Neural cell (in vitro differentiated cells): ENCODE measurements around the gene CHORDC1. TPM values are rescaled to one million over a fixed set of nuclear protein-coding genes. Genes with fewer than 3 reads are reported as not detected.

Experiments used
- H2AFZ ChIP-seq: fragments of 200-600, 300-800 bp; sonication (generic), shearing (Covaris generic); 2 replicates; pipeline ENCODE4 v1.6.0; 2014; ENCODE audit warnings: low read depth, mild to moderate bottlenecking, antibody characterized with exemption, low read length, moderate library complexity
- H3F3A ChIP-seq: fragments of 200-600 bp; shearing (Covaris generic); 2 replicates; pipeline ENCODE4 v1.6.1; 2016; ENCODE audit warnings: mild to moderate bottlenecking, moderate library complexity, mixed read lengths, antibody characterized with exemption, low read length; ENCODE audit not compliant: insufficient read depth, poor library complexity, severe bottlenecking
- H3K27ac ChIP-seq: fragments of 200-600, 300-800 bp; sonication (generic), shearing (Covaris generic); 2 replicates; pipeline ENCODE4 v1.5.1; 2014; ENCODE audit warnings: mild to moderate bottlenecking, low read length, moderate library complexity
- H3K27me3 ChIP-seq: fragments of 300-800, 200-600 bp; sonication (generic), shearing (Covaris generic); 2 replicates; pipeline ENCODE4 v1.6.0; 2014; ENCODE audit warnings: mild to moderate bottlenecking, low read depth, low read length, moderate library complexity; ENCODE audit not compliant: insufficient read depth
- H3K36me3 ChIP-seq: fragments of 300-800, 200-600 bp; sonication (generic), shearing (Covaris generic); 2 replicates; pipeline ENCODE4 v1.5.1; 2014; ENCODE audit warnings: mild to moderate bottlenecking, antibody characterized with exemption, low read length, moderate library complexity; ENCODE audit not compliant: insufficient read depth
- H3K4me2 ChIP-seq: fragments of 300-800, 200-600 bp; sonication (generic), shearing (Covaris generic); 2 replicates; pipeline ENCODE4 v1.6.0; 2014; ENCODE audit warnings: mild to moderate bottlenecking, low read length
- H3K4me3 ChIP-seq: fragments of 300-800, 200-600 bp; sonication (generic), shearing (Covaris generic); 2 replicates; pipeline ENCODE4 v1.5.1; 2014; ENCODE audit warnings: mild to moderate bottlenecking, low read length, moderate library complexity
- H3K79me2 ChIP-seq: fragments of 200-600 bp; shearing (Covaris generic); replicated peaks from 2 replicates; pipeline ENCODE4 v1.6.0; 2014; ENCODE audit warnings: mild to moderate bottlenecking, low read length, moderate library complexity; ENCODE audit not compliant: insufficient read depth
- H3K9ac ChIP-seq: fragments of 300-800, 200-600 bp; sonication (generic), shearing (Covaris generic); 2 replicates; pipeline ENCODE4 v1.6.1; 2016; ENCODE audit warnings: mild to moderate bottlenecking, low read length, mixed read lengths
- H3K9me2 ChIP-seq: fragments of 200-600 bp; shearing (Covaris generic); 2 replicates; pipeline ENCODE4 v1.6.1; 2016; ENCODE audit warnings: mild to moderate bottlenecking, low read length, mixed read lengths; ENCODE audit not compliant: insufficient read depth
- H3K9me3 ChIP-seq: fragments of 200-600, 300-800 bp; sonication (generic), shearing (Covaris generic); 2 replicates; pipeline ENCODE4 v1.6.1; 2016; ENCODE audit warnings: mild to moderate bottlenecking, mixed run types, low read length, moderate library complexity, mixed read lengths
- H4K20me1 ChIP-seq: fragments of 200-600 bp; shearing (Covaris generic); 2 replicates; pipeline ENCODE4 v1.6.1; 2016; ENCODE audit warnings: mild to moderate bottlenecking, mixed run types; ENCODE audit not compliant: insufficient read depth
- EP300 ChIP-seq: fragments of 450-650 bp; conservative IDR thresholded peaks from 2 replicates; pipeline ENCODE4 v1.6.1; 2014; ENCODE audit warnings: antibody characterized with exemption, mild to moderate bottlenecking, moderate library complexity; ENCODE audit not compliant: poor library complexity, severe bottlenecking
- EZH2 ChIP-seq: fragments of 200-600, 300-800 bp; shearing (Covaris generic), sonication (generic); IDR thresholded peaks from 2 replicates; pipeline ENCODE4 v1.6.1; 2014; ENCODE audit warnings: antibody characterized with exemption, low read length, borderline replicate concordance, mild to moderate bottlenecking; ENCODE audit not compliant: insufficient read depth, poor library complexity, severe bottlenecking
- MXI1 ChIP-seq: fragments of 450-650 bp; conservative IDR thresholded peaks from 2 replicates; pipeline ENCODE4 v1.6.1; 2014; ENCODE audit warnings: antibody characterized with exemption, mild to moderate bottlenecking; ENCODE audit not compliant: poor library complexity, severe bottlenecking
- POLR2AphosphoS5 ChIP-seq: IDR thresholded peaks from 2 replicates; pipeline ENCODE4 v1.6.1; 2012
- RAD21 ChIP-seq: fragments of 450-650 bp; conservative IDR thresholded peaks from 2 replicates; pipeline ENCODE4 v1.6.1; 2014; ENCODE audit warnings: antibody characterized with exemption, mild to moderate bottlenecking, moderate library complexity
- REST ChIP-seq: IDR thresholded peaks from 2 replicates; pipeline ENCODE4 v1.6.1; 2012; ENCODE audit warnings: borderline replicate concordance
- SMC3 ChIP-seq: fragments of 450-650 bp; conservative IDR thresholded peaks from 2 replicates; pipeline ENCODE4 v1.6.1; 2014; ENCODE audit warnings: antibody characterized with exemption, mild to moderate bottlenecking, moderate library complexity; ENCODE audit not compliant: poor library complexity
- TAF1 ChIP-seq: IDR thresholded peaks from 2 replicates; pipeline ENCODE4 v1.6.1; 2012; ENCODE audit warnings: low read depth
- polyA plus RNA-seq: library from polyadenylated mRNA; depleted of rRNA; stranded (reverse); fragments of >200 nt; gene quantifications from 2 replicates; pipeline ENCODE4 v1.2.3, GENCODE V29; 2014
- TF ChIP-seq, protein P1 (sequence below): fragments of 450-650 bp; IDR thresholded peaks from 2 replicates; pipeline ENCODE4 v1.5.1; 2014; ENCODE audit warnings: antibody characterized with exemption, mild to moderate bottlenecking, moderate library complexity; ENCODE audit not compliant: poor library complexity, severe bottlenecking

The CHORDC1 gene
- polyA plus RNA-seq, 1 donor from 2014 or later = 63.9 TPM

DNA sequence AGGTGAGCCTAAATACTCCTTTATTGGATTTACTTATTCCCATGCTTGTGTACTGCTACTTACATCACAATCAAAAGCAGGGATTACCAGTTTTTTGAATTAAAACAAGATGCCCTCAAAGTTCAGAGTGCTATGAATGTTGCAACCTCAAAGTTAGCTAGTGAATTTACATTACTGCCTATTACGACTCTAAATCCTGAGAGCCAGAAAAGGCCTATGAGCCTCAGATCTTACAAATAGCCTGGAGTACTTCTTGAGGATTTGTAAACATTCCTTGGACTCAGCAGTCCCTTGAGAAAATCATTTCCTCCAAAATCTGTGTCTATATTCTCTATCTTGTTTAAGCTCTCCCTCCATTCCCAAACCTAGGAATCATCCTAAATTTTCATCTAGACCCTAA is 25.5 kb downstream of the CHORDC1 start:
- H3K27ac ChIP-seq = no peak overlapping the region
- H3K27me3 ChIP-seq = no peaks in the 10 kb centered on the region
- H3K36me3 ChIP-seq = no peaks in the 10 kb centered on the region
- no peak for TF ChIP-seq EZH2
- no peak for TF ChIP-seq EP300
- no peak for TF ChIP-seq TAF1
- TF ChIP-seq MXI1 = no peak
- TF ChIP-seq REST = no peak
- TF ChIP-seq, protein P1, sequence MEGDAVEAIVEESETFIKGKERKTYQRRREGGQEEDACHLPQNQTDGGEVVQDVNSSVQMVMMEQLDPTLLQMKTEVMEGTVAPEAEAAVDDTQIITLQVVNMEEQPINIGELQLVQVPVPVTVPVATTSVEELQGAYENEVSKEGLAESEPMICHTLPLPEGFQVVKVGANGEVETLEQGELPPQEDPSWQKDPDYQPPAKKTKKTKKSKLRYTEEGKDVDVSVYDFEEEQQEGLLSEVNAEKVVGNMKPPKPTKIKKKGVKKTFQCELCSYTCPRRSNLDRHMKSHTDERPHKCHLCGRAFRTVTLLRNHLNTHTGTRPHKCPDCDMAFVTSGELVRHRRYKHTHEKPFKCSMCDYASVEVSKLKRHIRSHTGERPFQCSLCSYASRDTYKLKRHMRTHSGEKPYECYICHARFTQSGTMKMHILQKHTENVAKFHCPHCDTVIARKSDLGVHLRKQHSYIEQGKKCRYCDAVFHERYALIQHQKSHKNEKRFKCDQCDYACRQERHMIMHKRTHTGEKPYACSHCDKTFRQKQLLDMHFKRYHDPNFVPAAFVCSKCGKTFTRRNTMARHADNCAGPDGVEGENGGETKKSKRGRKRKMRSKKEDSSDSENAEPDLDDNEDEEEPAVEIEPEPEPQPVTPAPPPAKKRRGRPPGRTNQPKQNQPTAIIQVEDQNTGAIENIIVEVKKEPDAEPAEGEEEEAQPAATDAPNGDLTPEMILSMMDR = no peak
- TF ChIP-seq SMC3 = no peak
- no peak for TF ChIP-seq RAD21
- TF ChIP-seq POLR2AphosphoS5 = no peak
- H4K20me1 ChIP-seq = no peaks in the 10 kb centered on the region
- H3K9me3 ChIP-seq = no peaks in the 10 kb centered on the region
- no peak overlapping the region for H3K4me3 ChIP-seq
- no peaks in the 10 kb centered on the region for H3F3A ChIP-seq
- H3K9me2 ChIP-seq = no peaks in the 10 kb centered on the region
- H2AFZ ChIP-seq = no peak overlapping the region
- no peak overlapping the region for H3K4me2 ChIP-seq
- H3K79me2 ChIP-seq = no peaks in the 10 kb centered on the region
- no peak overlapping the region for H3K9ac ChIP-seq

GRCh38 chr11:90192869-90193582 is 29.8 kb downstream of the CHORDC1 start:
- Histone ChIP-seq H3K27ac (no peak overlapping the region), H3K9me3 (no peaks in the 10 kb centered on the region), H3K9ac (no peak overlapping the region), H3K36me3 (no peaks in the 10 kb centered on the region), H3K4me3 (no peak overlapping the region), H4K20me1 (no peaks in the 10 kb centered on the region), H3K27me3 (no peaks in the 10 kb centered on the region), H2AFZ (no peak overlapping the region), H3K79me2 (no peaks in the 10 kb centered on the region), H3K4me2 (no peak overlapping the region), H3K9me2 (no peaks in the 10 kb centered on the region), H3F3A (no peaks in the 10 kb centered on the region)
- TF ChIP-seq REST = no peak
- TF ChIP-seq EP300 = no peak
- no peak for TF ChIP-seq EZH2
- TF ChIP-seq SMC3 = no peak
- TF ChIP-seq POLR2AphosphoS5 = no peak
- TF ChIP-seq RAD21 = no peak
- TF ChIP-seq, protein P1 = no peak
- no peak for TF ChIP-seq TAF1
- no peak for TF ChIP-seq MXI1
